HEK293 (cell line): ENCODE data around the gene FAT2.

Experiments
- CTCF ChIA-PET: fragments of 350-600 bp; formaldehyde crosslinking; extraction: SDS; loops from one replicate; lab custom pipeline; 2021; ENCODE audit warnings: antibody characterized with exemption; lab: Yijun Ruan, JAX
- POLR2A ChIA-PET: fragments of 300-600 bp; formaldehyde crosslinking; extraction: SDS; loops from one replicate; lab custom pipeline; 2020; ENCODE audit warnings: antibody characterized with exemption, inconsistent platforms; lab: Yijun Ruan, JAX
- H3K27ac ChIP-seq: fragments of 200-500 bp; sonication (Bioruptor generic); 2 replicates; pipeline ENCODE4 v1.5.1; 2014; ENCODE audit warnings: low read depth, low read length, control low read depth, inconsistent platforms; ENCODE audit errors: extremely low read depth
- H3K36me3 ChIP-seq, 2 experiments: fragments of 200-500 bp in 1 of 2; sonication (Bioruptor generic) in 1 of 2; 1 replicate in 1 of 2; 2 replicates in 1 of 2; pipeline ENCODE4 v1.5.1; 2014 to 2017; ENCODE audit warnings: inconsistent platforms in 2 of 2, low read length in 2 of 2; ENCODE audit not compliant: control insufficient read depth in 2 of 2, insufficient read depth in 1 of 2
- H3K4me1 ChIP-seq: fragments of 200-500 bp; sonication (Bioruptor generic); 2 replicates; pipeline ENCODE4 v1.5.1; 2014; ENCODE audit warnings: mild to moderate bottlenecking, low read length, inconsistent platforms; ENCODE audit not compliant: control insufficient read depth, insufficient read depth
- H3K4me3 ChIP-seq: 2 replicates; pipeline ENCODE4 v1.5.1; 2011; ENCODE audit warnings: low read depth, mild to moderate bottlenecking, control low read depth, low read length, moderate library complexity
- H3K9me3 ChIP-seq: fragments of 200-500 bp; sonication (Bioruptor generic); 2 replicates; pipeline ENCODE4 v1.5.1; 2014; ENCODE audit warnings: low read depth, low read length, inconsistent platforms; ENCODE audit not compliant: control insufficient read depth, insufficient read depth
- SP3 ChIP-seq: fragments of 450-650 bp; formaldehyde crosslinking; IDR thresholded peaks from 2 replicates; pipeline ENCODE4 v1.5.1; 2016; ENCODE audit warnings: missing biosample characterization, missing genetic modification characterization
- YY1 ChIP-seq: fragments of 450-650 bp; formaldehyde crosslinking; IDR thresholded peaks from 2 replicates; pipeline ENCODE4 v1.5.1; 2018; ENCODE audit warnings: missing biosample characterization, missing genetic modification characterization
- ZBTB1 ChIP-seq: fragments of 450-650 bp; formaldehyde crosslinking; IDR thresholded peaks from 2 replicates; pipeline ENCODE4 v1.5.1; 2016; ENCODE audit warnings: missing biosample characterization, missing genetic modification characterization
- ZBTB48 ChIP-seq: fragments of 450-650 bp; formaldehyde crosslinking; IDR thresholded peaks from 2 replicates; pipeline ENCODE4 v1.5.1; 2016; ENCODE audit warnings: missing biosample characterization, missing genetic modification characterization
- ZBTB7A ChIP-seq: fragments of 450-650 bp; formaldehyde crosslinking; IDR thresholded peaks from 2 replicates; pipeline ENCODE4 v1.5.1; 2016; ENCODE audit warnings: low read depth, missing biosample characterization, missing genetic modification characterization
- ZFP41 ChIP-seq: fragments of 450-650 bp; formaldehyde crosslinking; IDR thresholded peaks from 2 replicates; pipeline ENCODE4 v1.5.1; 2016; ENCODE audit warnings: missing biosample characterization, missing genetic modification characterization, borderline replicate concordance
- ZNF140 ChIP-seq: fragments of 450-650 bp; formaldehyde crosslinking; IDR thresholded peaks from 2 replicates; pipeline ENCODE4 v1.5.1; 2016; ENCODE audit warnings: missing biosample characterization, missing genetic modification characterization
- ZNF223 ChIP-seq: fragments of 450-650 bp; formaldehyde crosslinking; IDR thresholded peaks from 2 replicates; pipeline ENCODE4 v1.5.1; 2016; ENCODE audit warnings: missing biosample characterization, missing genetic modification characterization
- ZNF239 ChIP-seq: fragments of 450-650 bp; formaldehyde crosslinking; IDR thresholded peaks from 2 replicates; pipeline ENCODE4 v1.5.1; 2016; ENCODE audit warnings: missing biosample characterization, missing genetic modification characterization
- ZNF350 ChIP-seq: fragments of 450-650 bp; formaldehyde crosslinking; IDR thresholded peaks from 2 replicates; pipeline ENCODE4 v1.5.0; 2017; ENCODE audit warnings: missing biosample characterization, mild to moderate bottlenecking, missing genetic modification characterization
- ZNF362 ChIP-seq: fragments of 450-650 bp; formaldehyde crosslinking; IDR thresholded peaks from 2 replicates; pipeline ENCODE4 v1.5.1; 2016; ENCODE audit warnings: missing biosample characterization, missing genetic modification characterization
- ZNF366 ChIP-seq: fragments of 450-650 bp; formaldehyde crosslinking; conservative IDR thresholded peaks from 2 replicates; pipeline ENCODE4 v1.5.1; 2016; ENCODE audit warnings: missing biosample characterization, missing genetic modification characterization
- ZNF521 ChIP-seq: fragments of 450-650 bp; formaldehyde crosslinking; IDR thresholded peaks from 2 replicates; pipeline ENCODE4 v1.5.1; 2017; ENCODE audit warnings: missing biosample characterization, mild to moderate bottlenecking, missing genetic modification characterization
- ZNF530 ChIP-seq: fragments of 450-650 bp; formaldehyde crosslinking; IDR thresholded peaks from 2 replicates; pipeline ENCODE4 v1.5.1; 2016; ENCODE audit warnings: low read depth, missing biosample characterization, missing genetic modification characterization
- ZNF560 ChIP-seq: fragments of 450-650 bp; formaldehyde crosslinking; IDR thresholded peaks from 2 replicates; pipeline ENCODE4 v1.5.1; 2017; ENCODE audit warnings: missing biosample characterization, missing genetic modification characterization, borderline replicate concordance
- ZNF785 ChIP-seq: fragments of 450-650 bp; formaldehyde crosslinking; IDR thresholded peaks from 2 replicates; pipeline ENCODE4 v1.5.1; 2016; ENCODE audit warnings: missing biosample characterization, missing genetic modification characterization
- ZNF792 ChIP-seq: fragments of 450-650 bp; formaldehyde crosslinking; IDR thresholded peaks from 2 replicates; pipeline ENCODE4 v1.5.1; 2016; ENCODE audit warnings: missing biosample characterization, missing genetic modification characterization
- ZSCAN30 ChIP-seq: fragments of 450-650 bp; IDR thresholded peaks from 2 replicates; pipeline ENCODE4 v1.5.1; 2018; ENCODE audit warnings: missing biosample characterization, mild to moderate bottlenecking, missing genetic modification characterization, moderate library complexity
- TF ChIP-seq, protein P1 (sequence below): fragments of 450-650 bp; formaldehyde crosslinking; IDR thresholded peaks from 2 replicates; pipeline ENCODE4 v1.5.1; 2016; ENCODE audit warnings: missing biosample characterization, missing genetic modification characterization
- TF ChIP-seq, protein P2 (sequence below): fragments of 450-650 bp; formaldehyde crosslinking; IDR thresholded peaks from 2 replicates; pipeline ENCODE4 v1.5.1; 2016; ENCODE audit warnings: missing biosample characterization, missing genetic modification characterization

Gene FAT2

DNA sequence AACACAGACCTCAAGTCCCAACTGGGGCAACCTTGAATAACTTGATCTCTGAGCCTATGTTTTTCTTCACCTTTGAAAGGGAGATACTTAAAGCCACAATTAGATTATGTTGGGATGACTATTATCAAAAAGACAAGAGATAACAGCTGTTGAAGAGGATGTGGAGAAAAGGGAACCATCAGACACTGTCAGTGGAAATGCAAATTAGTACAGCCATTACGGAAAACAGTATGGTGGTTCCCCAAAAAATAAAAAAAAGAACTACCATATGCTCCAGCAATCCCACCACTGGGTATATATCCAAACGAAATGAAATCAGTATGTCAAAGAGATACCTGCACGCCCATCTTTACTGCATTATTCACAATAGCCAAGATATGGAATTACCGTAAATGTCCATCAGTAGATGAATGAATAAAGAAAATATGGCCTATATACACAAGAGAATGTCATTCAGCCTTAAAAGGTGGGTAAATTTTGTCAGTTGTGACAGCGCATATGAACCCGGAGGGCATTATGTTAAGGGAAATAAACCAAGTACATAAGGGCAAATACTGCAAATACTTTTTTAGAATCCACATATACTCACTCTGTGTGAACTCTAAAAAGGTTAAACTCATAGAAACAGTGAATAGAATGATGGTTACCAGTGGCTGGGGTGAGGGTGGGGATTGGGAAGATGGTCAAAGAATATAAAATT is 12.7 kb downstream of the FAT2 start:
- TF ChIP-seq ZBTB7A (tag by site-specific recombination) = no peak
- no peak for TF ChIP-seq YY1 (tag by site-specific recombination)
- TF ChIP-seq ZNF530 (tag by site-specific recombination) = no peak
- TF ChIP-seq ZNF239 (tag by site-specific recombination) = no peak
- TF ChIP-seq, protein P1, sequence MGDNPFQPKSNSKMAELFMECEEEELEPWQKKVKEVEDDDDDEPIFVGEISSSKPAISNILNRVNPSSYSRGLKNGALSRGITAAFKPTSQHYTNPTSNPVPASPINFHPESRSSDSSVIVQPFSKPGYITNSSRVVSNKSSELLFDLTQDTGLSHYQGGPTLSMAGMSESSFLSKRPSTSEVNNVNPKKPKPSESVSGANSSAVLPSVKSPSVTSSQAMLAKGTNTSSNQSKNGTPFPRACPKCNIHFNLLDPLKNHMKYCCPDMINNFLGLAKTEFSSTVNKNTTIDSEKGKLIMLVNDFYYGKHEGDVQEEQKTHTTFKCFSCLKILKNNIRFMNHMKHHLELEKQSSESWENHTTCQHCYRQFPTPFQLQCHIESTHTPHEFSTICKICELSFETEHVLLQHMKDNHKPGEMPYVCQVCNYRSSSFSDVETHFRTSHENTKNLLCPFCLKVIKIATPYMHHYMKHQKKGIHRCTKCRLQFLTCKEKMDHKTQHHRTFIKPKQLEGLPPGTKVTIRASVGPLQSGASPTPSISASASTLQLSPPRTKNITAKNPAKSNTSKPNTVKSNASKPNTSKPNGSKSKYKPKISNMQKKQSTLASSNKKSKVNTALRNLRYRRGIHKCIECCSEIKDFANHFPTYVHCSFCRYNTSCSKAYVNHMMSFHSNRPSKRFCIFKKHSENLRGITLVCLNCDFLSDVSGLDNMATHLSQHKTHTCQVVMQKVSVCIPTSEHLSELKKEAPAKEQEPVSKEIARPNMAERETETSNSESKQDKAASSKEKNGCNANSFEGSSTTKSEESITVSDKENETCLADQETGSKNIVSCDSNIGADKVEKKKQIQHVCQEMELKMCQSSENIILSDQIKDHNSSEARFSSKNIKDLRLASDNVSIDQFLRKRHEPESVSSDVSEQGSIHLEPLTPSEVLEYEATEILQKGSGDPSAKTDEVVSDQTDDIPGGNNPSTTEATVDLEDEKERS (tag by site-specific recombination) = no peak
- TF ChIP-seq ZSCAN30 (tag by site-specific recombination) = no peak
- TF ChIP-seq ZNF785 (tag by site-specific recombination) = no peak
- no peak for TF ChIP-seq ZNF366 (tag by site-specific recombination)
- TF ChIP-seq, protein P2, sequence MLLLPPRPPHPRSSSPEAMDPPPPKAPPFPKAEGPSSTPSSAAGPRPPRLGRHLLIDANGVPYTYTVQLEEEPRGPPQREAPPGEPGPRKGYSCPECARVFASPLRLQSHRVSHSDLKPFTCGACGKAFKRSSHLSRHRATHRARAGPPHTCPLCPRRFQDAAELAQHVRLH = no peak
- no peak for TF ChIP-seq ZBTB1 (tag by site-specific recombination)
- TF ChIP-seq ZNF140 = no peak
- TF ChIP-seq ZNF792 (tag by site-specific recombination) = no peak
- no peak for TF ChIP-seq SP3 (tag by site-specific recombination)
- POLR2A ChIA-PET = no interaction called here
- H3K4me1 ChIP-seq = no peaks in the 10 kb centered on the region
- no peak overlapping the region for H3K4me3 ChIP-seq
- CTCF ChIA-PET = no interaction called here
- H3K36me3 ChIP-seq = no peaks in the 10 kb centered on the region
- H3K9me3 ChIP-seq = no peaks in the 10 kb centered on the region
- no peak overlapping the region for H3K27ac ChIP-seq

GRCh38 chr5:151577566-151577965 is 13.6 kb downstream of the FAT2 start:
- Histone ChIP-seq H3K4me3 (no peak overlapping the region), H3K9me3 (no peaks in the 10 kb centered on the region), H3K4me1 (no peaks in the 10 kb centered on the region), H3K36me3 (no peaks in the 10 kb centered on the region), H3K27ac (no peak overlapping the region)
- CTCF ChIA-PET = interaction anchor here (1.2 kb wide), 1 partner anchor 13 kb away, joined by 3 read pairs; no protein-coding TSS in a partner anchor
- POLR2A ChIA-PET = no interaction called here
- TF ChIP-seq ZNF350 (tag by site-specific recombination) (no peak), ZBTB48 (tag by site-specific recombination) (no peak), ZNF560 (no peak), ZFP41 (tag by site-specific recombination) (no peak), ZNF223 (tag by site-specific recombination) (no peak), ZNF362 (no peak), ZNF521 (tag by site-specific recombination) (no peak)
